Stimulated activated CD8-positive, alpha-beta memory T cell treated with anti-CD3 and anti-CD28 coated beads, Interleukin-7, amount 100 ng/mL, for 4 hours (primary cell): ENCODE data around the gene SNX9.
"Not testable (repeated sequence)": the region's sequence is repeated elsewhere in the genome, so short reads cannot be mapped to it uniquely, and the experiment has no call there.

Source experiments
- DNase-seq, 2 donors: peaks; one replicate each; pipeline ENCODE4 v3.0.0-alpha.2; 2020; ENCODE audit warnings: low read depth in 2 of 2

The SNX9 gene

DNA sequence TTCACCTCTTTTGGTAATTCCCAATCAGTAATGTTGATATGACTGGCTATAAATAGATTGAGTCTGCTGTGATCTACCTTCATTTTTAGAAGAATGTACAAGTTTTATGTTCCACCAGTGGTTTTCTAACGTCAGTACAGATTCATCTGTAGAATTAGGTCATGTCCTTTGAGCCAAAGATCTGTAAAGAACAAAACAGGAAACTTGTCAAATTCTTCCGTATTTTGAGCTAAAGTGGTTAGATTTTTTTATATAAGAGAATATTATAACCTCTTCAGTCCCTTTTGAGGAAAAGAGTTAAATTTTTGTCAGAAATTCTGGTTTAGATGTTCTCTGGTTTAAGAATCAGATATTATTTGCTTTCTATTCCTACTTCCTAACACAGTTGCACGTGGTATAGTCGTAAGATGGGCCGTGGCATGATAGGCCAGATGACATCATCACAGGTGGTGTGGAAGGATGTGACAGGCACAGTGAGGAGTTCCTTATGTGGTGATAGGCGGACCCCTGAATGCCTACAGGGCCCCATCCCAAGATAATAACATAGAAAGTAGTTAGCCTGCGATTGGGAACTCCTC is 62.3 kb downstream of the SNX9 start:
- peak; percentile 39 to 42 for DNase-seq

DNA sequence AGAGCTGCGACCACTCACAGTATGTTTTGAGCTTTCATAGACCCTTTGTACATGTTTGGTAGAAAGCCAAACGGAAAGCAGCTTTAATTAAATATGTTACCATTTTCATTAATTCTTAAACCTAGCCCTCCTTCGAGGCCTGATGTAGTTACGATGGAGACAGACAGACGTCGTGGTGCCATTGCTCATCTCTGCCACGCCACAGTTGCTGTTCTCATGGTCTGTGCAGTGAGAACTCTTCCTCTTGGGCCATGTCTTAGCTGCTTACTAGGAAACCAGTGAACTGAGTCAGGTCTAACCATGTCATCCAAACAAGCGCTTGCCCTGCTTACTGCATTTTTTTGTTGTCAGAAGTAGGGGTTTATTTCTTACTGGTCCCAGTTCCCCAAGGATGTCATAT is 62.8 kb downstream of the SNX9 start:
- no peak for DNase-seq

DNA sequence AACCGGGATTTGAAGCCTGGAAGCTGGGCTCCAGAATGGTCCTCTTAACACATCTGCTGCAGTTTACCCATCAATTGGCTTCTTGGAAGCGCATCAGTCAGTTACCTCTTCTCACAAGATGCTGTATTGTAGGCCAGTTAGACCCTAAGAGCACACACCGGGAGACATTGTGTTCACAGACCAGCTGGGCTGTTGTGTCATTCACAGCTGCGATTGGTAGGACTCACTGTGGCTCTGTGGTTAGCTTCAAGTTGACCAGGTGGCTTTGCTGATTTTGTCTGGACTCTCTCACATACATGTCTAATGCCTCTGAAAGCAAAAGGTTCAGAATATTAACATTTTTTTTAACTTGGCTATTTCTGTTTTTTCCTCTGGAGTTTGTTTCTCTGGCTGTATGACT is 64.8 kb downstream of the SNX9 start:
- no peak for DNase-seq

DNA sequence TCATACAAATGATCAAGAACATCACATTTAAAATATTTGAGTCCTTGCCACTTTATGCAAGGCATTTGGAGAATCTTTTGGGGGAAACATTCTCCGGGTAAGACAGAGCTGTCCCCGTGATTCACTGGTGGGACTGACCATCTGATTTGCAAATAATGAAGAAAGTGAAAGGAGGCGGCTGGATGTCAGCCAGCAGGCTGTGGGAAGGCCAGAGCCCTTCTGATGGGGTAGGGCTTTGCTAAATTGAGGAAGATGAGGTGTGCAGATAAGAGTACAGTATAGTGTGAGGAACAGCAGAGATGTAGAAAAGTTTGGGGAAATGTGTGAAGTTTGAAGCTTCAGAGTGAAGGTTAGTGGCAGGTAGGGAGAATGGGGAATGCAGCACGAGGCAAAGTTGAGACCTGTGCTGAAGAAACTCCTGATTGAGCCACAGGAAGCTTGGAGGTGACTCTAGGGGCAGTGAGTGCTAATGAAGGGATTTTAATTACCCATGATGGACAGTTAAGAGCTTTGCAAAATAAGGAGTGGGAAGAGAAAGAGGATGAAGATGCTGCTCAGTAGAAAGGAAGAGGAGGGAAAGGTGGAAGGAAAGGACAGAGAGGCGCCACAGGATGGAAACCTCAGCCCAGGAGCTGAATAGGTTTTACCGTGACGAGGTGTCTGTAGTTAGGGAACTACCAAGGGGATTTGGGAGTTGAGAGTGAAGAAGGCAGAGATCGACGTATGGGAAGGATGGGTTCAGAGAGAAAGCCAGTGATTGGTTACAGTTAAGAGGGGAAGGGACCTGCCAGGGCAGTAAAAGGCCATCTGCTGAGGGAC is 68.7 kb downstream of the SNX9 start:
- no peak for DNase-seq

DNA sequence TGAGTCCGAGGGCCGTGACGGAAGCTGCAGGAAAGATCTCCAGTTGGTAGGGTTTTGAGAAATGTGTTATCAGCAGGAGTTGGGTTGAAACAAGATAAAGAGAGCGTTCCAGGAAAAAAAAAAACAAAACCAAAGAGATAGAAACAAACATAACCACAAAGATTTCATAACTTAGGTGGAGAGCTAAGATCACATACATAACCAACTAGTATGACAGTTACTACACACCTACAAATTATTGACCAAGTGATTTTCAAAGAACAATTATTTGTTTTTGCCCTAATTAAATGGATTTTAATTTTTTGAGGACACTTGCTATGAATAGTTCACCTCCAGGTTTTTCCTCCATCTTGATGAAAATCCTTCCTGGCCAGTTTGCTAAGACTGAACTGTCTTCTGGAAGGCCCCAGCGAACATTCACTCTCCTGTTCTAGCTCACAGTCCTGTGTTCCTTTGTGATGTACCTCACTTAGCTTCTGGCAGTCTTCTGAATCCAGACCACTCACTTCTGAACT is 69.4 kb downstream of the SNX9 start:
- DNase-seq: no peak

DNA sequence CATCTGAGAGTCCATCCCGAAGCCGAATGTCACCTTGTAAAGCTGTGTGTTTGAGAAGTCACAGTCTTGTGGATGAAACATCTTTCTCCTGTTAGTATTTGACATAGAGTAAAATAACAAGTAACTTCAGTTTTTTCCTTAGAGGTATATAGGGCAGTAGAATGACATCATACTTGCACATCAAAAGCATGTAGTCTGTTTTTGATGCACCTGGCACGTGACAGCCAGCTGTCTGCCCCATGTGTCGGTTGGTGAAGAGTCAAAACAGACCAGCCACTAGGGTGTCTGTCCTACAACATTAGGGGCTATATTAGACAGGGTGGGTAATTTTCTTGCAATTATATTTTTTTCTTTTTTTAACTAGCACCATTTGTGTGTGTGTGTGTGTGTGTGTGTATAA is 70.2 kb downstream of the SNX9 start:
- peak in 1 of 2 donors; percentile 17 for DNase-seq

DNA sequence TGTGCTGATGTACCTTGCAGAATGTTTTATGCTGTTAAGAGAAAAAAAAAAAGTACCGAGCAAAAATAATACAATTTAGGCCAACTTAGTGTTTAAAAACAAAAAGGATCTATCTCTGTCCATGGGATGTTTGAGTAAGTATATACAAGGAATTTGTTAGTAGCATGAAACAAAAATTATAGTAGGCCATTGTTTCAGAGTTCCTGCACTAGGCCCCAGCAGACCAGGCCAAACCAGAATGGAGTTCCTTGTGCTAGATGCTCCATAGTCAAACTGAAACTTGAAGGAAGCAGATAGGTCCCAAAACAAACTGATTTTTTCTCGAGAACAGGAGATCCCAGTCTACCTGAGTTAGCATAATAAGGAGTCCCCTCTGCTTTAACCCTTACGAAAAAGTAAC is 72.5 kb downstream of the SNX9 start:
- no peak for DNase-seq

DNA sequence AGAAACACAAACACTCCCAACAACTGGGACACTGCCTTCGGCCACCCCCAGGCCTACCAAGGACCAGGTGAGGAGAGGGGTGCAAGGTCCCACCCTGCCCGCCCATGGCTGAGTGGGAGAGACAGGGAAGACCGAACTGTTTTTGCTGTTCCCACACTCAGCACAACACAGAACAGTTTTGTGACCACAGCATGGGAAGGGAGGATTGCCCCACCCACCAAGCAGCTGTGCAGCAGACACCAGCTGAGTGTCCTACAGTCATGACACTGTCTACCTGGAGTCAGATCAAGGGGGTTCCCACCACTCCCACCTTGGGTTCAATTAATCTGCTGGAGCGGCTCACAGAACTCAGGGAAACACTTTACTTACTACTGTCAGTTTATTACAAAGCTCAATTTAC is 73.9 kb downstream of the SNX9 start:
- DNase-seq: no peak

DNA sequence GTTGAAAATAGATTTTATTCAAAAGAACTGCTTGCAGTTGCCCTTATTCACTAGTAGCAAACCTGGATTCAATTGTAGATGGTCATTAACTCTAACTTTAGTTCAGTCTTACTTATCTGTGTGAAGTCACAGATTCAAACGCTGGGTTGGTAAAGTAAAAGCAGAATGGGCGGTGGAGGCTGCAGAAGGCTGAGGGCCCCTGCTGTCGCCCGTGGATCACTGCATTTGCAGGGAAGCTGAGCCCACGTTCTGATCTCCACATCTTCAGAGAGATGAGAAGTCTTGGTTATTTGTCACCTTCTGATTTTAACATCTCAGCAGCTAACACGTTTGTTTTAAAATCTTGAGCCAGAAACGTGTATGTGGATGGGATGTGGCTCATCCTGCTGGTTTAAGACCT is 75.1 kb downstream of the SNX9 start:
- DNase-seq: no peak

DNA sequence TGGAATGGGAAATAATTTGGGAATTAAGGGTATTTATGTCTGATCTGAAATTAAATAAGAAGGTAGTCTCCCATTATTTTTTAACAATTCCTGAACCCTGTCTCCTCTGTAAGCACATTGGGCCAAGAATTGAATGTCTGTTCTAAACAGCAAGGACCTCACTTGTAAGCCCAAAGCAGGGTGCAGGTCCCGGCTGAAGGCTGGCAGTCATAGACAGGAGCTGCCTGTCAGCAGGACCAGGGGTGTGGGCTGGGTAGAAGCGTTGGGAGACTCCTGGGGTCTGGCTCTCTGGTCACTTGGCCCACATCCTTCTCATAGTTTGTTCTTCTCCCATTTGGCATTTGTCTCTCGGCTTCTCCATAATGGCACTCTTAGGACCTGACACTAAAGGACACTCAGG is 75.6 kb downstream of the SNX9 start:
- DNase-seq: no peak

DNA sequence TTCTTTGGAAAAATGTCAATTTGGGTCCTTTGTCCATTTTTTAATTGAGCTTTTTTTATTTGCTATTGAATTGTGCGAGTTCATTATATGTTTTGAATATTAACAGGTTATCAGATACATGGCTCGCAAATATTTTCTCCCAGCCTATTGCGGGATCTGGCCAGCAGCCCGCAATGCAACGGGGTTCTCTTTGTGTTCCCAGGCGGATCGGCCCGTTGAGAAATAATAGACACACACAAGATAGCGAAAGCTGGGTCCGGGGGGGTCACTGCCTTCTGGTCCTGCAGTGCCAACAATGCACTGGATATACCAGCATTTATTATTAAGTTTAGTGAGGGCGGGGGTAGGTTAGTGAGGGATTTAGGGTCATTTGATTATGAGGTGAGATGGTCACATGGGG is 77.2 kb downstream of the SNX9 start:
- DNase-seq: not testable (repeated sequence)

DNA sequence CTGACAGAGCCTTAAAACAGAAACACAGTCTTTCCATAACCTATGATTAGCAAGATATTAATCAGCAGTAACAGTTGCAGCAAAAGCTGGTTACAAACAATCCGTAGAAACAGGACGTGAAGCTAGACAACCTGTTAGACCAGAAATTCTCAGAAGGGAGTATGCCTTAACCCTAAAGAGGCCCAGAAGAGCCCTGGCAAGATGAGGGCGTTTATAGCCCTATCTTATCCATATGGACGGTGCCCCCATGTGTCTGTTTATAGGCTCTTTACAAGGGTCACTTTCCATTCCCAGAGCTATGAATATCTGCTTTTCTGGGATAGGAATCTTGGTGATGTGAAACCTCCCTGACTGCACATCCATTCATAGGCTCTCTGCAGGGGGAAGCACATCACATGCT is 77.7 kb downstream of the SNX9 start:
- DNase-seq: not testable (repeated sequence)

DNA sequence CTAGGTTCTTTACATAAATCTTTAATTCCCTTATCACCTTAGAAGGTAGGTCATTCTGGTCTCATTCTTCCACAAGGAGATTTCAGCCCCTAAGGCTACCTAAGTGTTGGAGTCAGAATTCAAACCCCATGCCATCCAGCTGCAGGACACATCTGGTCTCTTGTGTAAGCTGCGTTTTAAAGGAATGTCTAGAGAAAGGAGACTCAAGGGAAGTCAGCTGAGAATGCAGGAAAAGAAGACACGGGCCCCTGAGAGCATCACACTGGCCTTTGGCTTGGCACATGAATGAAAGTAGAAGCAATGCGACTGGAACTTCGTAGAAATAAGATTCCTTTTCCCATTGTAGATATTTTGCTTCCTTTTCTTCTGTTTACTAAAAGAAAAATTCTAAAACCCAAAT is 82.0 kb downstream of the SNX9 start:
- DNase-seq: no peak

DNA sequence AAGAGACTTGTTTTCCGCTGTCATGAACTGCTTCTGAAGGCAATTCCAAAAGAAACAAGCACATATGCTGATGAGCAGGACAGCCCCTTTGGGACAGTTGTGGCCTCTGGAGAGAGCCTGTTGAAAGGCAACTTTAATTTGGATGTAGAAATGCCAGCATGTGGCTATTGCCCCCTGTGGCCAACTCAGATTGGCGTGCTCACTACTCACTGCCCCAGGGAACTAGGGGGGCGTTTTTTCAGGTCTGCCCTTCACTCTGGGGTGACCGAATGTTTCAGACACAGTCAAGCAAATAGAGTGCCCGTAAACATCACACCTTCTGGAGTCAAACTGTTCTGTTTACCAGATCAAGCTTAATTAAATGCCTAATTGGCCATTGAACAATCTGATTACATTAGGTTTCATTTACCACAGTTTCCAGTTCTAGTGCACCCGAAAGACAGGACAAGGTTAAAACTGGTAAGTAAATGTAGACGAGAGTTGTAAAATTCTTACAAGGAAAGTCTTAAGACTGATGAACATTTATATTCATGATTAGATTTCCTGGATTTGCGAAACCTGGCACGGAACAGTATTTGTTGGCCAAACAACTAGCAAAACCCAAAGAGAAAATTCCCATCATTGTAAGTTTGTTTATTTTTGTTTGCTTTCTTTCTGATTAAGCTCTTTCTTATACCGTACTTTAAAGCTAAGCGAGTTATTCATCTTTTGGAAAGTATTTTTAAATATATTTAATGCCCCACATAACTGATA is 82.7 kb downstream of the SNX9 start:
- DNase-seq: no peak

DNA sequence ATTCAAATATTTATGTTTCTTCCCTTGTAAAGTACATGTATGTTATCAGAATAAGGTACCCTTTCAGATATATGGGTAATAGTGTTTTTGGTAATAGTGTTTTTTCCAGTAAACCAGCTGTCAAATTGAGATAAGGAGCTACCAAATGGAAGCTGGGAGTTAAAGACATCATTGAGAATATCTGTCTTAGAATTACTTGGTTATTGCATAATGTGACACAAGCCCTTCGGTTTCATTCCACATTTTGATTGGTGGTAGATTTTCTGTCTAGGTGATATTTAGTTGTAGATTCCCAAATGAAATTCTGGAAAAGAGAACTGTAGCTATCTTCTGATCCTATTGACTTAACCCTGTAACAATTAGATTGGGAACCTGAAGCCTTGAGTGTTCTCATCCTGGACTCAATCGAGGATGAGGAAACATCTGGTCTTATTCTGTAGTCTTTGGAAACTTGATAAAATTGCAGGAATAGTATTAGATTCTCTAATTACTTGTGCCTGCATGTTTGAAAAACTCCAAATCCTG is 83.6 kb downstream of the SNX9 start:
- no peak for DNase-seq

DNA sequence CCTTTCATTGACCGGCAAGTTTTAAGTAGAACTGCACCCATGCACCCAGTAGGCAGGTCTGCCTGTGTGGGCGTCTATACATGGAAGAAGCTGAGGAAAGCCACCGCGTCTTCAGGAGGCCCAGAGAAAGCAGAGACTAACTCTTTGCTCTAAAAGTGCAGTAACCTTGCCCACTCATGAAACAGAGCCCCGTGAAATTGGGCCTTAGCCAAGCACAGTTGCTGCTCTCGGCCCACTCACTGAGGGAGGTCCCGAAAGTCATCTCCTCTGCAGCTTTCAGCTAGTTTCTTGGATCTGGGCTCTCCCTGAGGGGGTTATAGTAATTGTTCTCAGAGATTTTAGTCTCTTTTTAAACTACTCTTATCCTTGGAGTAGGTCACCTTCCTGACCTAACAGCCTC is 84.6 kb downstream of the SNX9 start:
- no peak for DNase-seq

DNA sequence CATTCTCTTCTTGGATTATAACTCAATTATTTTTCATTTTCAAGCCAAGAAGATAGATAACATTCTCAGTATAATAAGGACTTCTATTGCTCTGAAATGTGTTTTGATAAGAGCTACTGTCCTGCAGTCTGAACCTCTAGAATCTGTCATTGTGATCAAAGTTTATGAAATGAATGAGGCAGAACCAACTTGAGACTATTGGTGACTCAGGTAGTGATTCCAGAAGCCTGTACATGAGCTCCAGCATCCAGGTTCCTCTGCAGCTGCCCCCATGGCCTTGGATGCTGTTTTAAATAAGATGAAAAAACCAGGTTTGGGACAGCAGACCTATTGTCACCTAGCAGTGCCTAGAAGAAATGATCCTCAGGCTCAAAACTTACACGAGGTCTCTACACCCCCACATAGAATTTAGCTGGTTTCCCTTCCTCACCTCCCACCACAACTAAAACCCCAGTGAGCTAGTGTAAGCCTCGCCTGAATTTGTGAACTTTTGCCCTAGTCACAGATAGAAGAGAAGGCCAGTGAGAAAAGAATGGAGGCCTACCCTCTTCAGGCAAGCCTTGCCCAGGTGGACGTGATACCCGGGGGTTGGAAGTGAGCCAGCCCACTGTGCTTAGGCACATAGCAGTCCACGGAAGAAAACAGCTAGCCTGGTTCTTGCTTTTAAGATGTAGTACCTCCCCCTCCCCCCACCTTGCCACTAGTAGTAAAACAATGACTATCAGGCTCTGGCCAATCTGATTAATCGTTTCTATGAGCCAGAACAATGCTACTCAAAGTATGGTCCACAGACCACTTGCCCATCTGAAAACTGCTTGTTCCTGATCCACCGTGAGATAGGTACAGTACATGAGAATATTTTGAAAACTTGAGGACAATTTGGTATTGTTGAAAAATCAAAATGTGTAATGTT is 85.6 kb downstream of the SNX9 start:
- no peak for DNase-seq

DNA sequence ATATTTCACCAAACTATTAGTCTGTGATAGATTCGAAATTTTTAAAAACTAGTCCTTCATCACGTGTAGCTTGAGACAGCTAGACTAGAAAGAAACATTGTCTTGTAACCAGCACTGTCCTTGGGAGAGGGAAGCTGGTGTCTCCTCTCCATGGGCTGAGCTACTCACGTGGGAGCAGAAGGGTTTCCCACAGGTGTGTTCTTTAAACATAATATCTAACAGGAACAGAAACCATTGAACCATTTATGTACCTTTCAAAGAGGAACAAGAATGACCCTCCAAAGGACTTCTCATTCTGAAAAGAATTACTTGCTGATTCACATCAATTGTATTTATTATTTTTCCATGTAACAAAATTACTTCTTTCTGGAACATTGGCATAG is 86.2 kb downstream of the SNX9 start:
- no peak for DNase-seq

DNA sequence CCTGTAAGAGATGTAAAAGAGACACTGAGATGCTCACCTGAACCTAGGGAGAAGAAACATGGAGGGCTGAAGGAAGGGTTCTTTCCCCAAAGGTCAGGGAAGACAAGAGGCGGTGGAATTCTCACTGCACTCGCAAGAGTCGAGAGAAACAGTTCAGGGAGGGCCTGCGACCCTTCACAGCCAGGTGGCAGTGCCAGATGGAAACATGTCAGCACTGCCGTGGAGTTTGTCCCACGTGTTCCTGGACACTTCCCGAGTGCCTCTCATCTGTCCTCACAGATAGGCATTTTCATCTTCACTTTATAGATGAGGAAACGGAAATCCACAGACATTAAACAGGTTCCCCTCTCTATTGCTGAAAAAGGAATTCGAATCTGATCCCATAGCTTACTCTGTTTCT is 88.2 kb downstream of the SNX9 start:
- no peak for DNase-seq

DNA sequence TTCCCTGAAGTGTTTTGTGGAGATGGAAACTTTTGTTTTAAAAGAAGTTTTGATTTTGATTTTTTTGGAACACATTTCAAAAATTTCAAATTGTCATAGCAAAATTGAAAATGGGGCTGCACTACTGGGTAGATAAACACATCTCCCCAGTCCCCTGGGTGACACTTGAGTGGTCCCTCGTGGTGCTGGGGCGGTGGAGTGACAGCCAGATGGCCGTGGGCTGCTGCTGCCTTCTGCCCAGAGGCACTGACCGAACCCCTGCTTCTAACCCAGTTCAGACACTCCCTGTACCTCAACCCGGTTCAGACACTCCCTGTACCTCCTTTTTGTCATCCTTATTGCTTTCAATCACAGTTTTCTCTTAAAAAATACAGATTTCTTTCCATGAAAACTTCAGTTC is 88.7 kb downstream of the SNX9 start:
- no peak for DNase-seq

DNA sequence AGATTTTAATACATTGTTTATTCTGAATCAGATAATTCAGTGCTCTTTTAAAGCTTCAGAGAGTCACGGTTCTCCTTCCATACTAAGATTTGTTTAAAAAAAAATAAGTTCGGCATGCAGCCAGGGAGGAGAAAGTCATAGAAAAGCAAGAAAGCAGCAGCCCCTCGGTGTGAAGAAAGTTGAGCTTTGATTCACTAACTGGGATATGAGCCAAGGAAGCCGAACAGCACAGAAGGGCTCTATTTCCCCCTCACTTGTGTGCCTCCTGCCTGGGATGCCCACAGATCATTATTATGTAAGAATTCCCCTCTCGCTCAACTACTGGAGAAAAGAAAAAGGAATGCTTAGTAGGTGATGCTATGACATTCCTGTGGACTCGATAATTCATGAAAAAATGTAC is 89.3 kb downstream of the SNX9 start:
- DNase-seq: no peak
